ENCODE results near the gene MLXIP. TPM values are rescaled to one million over a fixed set of nuclear protein-coding genes. Genes with fewer than 3 reads are reported as not detected.

The MLXIP gene
- total RNA-seq, 1 donor from 2014 or later, result 39.8 TPM

DNA sequence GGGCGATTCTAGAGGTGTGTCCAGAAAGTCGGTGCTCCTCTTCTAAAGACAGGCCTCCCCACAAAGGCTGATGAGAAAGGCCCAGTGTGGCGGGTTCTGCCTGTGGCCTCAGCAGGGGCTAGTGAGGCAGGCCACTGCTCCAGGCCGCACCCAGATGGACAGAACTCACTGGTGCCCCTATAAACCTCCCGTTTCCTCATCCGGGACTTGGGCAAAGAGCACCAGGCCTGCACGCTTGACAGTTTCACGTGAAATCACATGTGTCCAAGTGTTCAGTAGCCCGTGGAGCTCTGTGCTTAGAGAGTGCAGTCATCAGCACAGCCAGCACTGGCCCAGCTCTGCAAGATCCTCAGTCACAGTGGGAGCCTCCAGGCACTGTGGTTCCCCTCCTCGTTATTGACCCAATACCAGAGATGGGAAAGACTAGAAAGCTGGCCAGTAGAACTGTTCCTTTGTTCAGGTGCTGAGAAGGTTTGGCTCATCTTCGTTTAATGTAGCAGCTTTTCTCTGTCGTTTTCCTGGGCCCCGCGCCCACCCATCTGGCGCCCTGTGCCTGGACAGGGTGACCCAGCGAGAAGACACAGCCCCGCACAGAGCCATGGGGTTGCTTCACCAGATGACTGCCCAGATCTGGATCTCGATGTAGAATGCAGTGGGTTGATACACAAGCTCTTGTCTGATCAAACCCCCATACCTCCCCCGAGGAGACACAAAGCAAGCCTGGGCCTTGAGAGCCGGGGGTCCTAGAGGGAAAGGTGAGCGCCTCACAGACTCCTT lies 69.1 kb downstream of the MLXIP start:
- H3K27ac Mint-ChIP-seq (ENCODE audit: unreplicated experiment), result no peak overlapping the region
- H3K36me3 Mint-ChIP-seq (ENCODE audit: low read depth), result peaks cover 13% of the 10 kb centered on the region
- peaks cover 7% of the 10 kb centered on the region for H3K4me1 Mint-ChIP-seq
- TF ChIP-seq, protein P1, sequence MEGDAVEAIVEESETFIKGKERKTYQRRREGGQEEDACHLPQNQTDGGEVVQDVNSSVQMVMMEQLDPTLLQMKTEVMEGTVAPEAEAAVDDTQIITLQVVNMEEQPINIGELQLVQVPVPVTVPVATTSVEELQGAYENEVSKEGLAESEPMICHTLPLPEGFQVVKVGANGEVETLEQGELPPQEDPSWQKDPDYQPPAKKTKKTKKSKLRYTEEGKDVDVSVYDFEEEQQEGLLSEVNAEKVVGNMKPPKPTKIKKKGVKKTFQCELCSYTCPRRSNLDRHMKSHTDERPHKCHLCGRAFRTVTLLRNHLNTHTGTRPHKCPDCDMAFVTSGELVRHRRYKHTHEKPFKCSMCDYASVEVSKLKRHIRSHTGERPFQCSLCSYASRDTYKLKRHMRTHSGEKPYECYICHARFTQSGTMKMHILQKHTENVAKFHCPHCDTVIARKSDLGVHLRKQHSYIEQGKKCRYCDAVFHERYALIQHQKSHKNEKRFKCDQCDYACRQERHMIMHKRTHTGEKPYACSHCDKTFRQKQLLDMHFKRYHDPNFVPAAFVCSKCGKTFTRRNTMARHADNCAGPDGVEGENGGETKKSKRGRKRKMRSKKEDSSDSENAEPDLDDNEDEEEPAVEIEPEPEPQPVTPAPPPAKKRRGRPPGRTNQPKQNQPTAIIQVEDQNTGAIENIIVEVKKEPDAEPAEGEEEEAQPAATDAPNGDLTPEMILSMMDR (conservative IDR thresholded peaks at IDR 0.05), result no peak
- no peak for DNase-seq (ENCODE audit: low read depth, low spot score)
- H3K4me3 Mint-ChIP-seq, result no peak overlapping the region
- H3K9me3 Mint-ChIP-seq, result no peaks in the 10 kb centered on the region
- H3K27me3 Mint-ChIP-seq (ENCODE audit: low read depth), result no peaks in the 10 kb centered on the region

DNA sequence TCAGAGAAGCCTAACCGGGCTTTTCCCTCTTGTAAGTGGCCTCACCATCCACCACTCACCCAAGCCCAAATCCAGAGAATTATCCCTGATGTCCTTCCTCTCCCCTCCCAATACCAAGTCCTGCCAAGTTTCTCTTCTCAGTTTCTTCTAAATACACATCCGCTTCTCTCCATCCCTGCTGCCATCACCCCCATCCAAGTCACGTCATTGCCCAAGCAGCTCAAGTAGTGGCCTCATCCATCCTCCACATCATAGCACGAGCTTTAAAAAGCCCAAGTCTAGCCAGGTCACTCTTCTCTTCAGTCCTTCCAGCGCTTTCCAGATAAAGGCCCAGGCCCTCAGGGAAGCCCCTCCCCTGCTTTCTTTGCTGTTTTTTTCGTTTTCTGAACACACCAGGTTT lies 70.1 kb downstream of the MLXIP start:
- Mint-ChIP-seq H3K36me3 (ENCODE audit: low read depth) (peaks cover 5% of the 10 kb centered on the region), H3K4me1 (peaks cover 7% of the 10 kb centered on the region), H3K9me3 (no peaks in the 10 kb centered on the region), H3K4me3 (no peak overlapping the region), H3K27me3 (ENCODE audit: low read depth) (no peaks in the 10 kb centered on the region), H3K27ac (ENCODE audit: unreplicated experiment) (no peak overlapping the region)
- DNase-seq (ENCODE audit: low read depth, low spot score), result no peak
- TF ChIP-seq, protein P1 (conservative IDR thresholded peaks at IDR 0.05), result no peak

DNA sequence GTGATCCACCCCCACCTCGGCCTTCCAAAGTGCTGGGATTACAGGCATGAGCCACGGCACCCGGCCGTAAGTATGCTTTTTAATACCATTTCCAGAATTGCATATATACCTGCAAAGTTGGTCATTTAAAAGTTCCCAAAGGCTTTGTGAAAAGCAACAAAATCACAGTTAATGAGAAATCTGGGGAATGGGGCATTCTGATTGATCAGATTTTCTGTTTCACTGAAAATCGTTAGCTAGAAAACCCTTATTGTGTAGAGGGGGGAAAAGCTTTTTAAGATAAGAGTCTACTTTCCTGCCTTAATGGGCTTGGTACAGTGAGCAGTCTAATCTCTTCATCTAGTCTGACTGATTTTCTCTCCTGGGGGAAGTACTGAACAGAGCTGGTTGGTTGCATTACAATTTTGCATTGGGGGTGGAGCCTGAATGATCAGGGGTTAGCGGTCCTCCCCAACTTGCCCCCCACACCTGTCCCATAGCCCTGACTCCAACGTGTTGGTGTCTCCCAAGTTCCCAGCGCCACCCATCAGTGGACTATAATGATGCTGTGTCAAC lies 71.6 kb downstream of the MLXIP start:
- no peak overlapping the region for H3K27ac Mint-ChIP-seq (ENCODE audit: unreplicated experiment)
- no peak overlapping the region for H3K4me3 Mint-ChIP-seq
- H3K27me3 Mint-ChIP-seq (ENCODE audit: low read depth), result no peaks in the 10 kb centered on the region
- TF ChIP-seq, protein P1 (conservative IDR thresholded peaks at IDR 0.05), result no peak
- DNase-seq (ENCODE audit: low read depth, low spot score), result no peak
- H3K4me1 Mint-ChIP-seq, result peaks cover 7% of the 10 kb centered on the region
- no peaks in the 10 kb centered on the region for H3K9me3 Mint-ChIP-seq
- H3K36me3 Mint-ChIP-seq (ENCODE audit: low read depth), result no peaks in the 10 kb centered on the region

DNA sequence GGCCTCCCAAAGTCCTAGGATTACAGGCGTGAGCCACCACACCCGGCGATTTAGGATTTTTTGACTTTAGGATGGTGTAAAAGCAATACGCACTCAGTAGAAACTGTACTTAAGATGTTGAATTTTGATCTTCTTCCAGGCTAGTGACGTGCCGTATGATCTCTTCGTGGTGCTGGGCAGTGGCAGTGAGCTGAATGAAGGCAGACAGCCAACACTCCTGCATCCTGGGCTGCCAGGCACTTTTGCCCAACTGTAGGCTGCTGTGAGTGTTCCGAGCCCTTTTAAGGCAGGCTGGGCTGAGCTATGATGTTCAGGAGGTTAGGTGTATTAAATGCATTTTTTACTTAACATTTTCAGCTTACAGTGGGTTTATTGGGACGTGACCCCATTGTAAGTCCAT lies 74.2 kb downstream of the MLXIP start:
- TF ChIP-seq, protein P1 (conservative IDR thresholded peaks at IDR 0.05), result no peak
- Mint-ChIP-seq H3K36me3 (ENCODE audit: low read depth) (no peaks in the 10 kb centered on the region), H3K27ac (ENCODE audit: unreplicated experiment) (no peak overlapping the region), H3K27me3 (ENCODE audit: low read depth) (no peaks in the 10 kb centered on the region), H3K4me3 (no peak overlapping the region), H3K9me3 (no peaks in the 10 kb centered on the region), H3K4me1 (peaks cover 7% of the 10 kb centered on the region)
- DNase-seq (ENCODE audit: low read depth, low spot score), result no peak

DNA sequence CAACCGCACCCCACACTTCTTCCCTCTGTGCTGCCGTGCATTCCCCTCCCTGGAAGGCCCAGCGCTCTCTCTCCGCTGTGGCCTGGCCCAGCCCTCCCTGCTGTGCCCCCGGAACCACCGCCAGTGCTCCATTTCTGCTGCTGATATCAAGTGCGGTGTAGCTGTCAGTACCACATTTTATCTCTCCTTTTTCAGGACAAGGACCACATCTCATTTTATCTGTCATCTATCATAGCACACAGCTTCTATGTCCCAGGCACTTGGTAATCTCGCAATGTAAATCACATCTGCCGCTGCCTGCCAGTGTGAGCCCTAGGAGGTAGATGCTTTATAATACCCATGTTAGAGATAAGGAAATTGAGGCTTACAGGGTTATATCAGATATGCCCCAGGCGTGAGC lies 77.1 kb downstream of the MLXIP start:
- DNase-seq (ENCODE audit: low read depth, low spot score), result no peak

More for the DNA sequence above, 77.1 kb downstream of the MLXIP start:
- no peak overlapping the region for H3K27ac Mint-ChIP-seq (ENCODE audit: unreplicated experiment)
- H3K36me3 Mint-ChIP-seq (ENCODE audit: low read depth), result no peaks in the 10 kb centered on the region
- H3K9me3 Mint-ChIP-seq, result no peaks in the 10 kb centered on the region
- H3K27me3 Mint-ChIP-seq (ENCODE audit: low read depth), result no peaks in the 10 kb centered on the region
- H3K4me3 Mint-ChIP-seq, result no peak overlapping the region
- TF ChIP-seq, protein P1 (conservative IDR thresholded peaks at IDR 0.05), result no peak
- peaks cover 7% of the 10 kb centered on the region for H3K4me1 Mint-ChIP-seq

Measured in neural crest cell (in vitro differentiated cells).